Activated CD4-positive, alpha-beta memory T cell treated with anti-CD3 and anti-CD28 coated beads, Interleukin-2, amount 10 ng/mL, durations not matched to agents 7 days and 5 days (primary cell): ENCODE data around the gene SYT10. TPM values are rescaled to one million over a fixed set of nuclear protein-coding genes. Genes with fewer than 3 reads are reported as not detected.
"Not testable (repeated sequence)": the region's sequence is repeated elsewhere in the genome, so short reads cannot be mapped to it uniquely, and the experiment has no call there.

Source experiments
- CTCF ChIA-PET: fragments of 350-600 bp; sonication (Branson Sonifier 250); formaldehyde crosslinking; loops from one replicate; lab custom pipeline; 2021; ENCODE audit warnings: antibody characterized with exemption, inconsistent platforms; lab: Charles Lee
- POLR2A ChIA-PET: fragments of 350-600 bp; sonication (Branson Sonifier 250); formaldehyde crosslinking; loops from one replicate; lab custom pipeline; 2021; ENCODE audit warnings: antibody characterized with exemption; lab: Charles Lee
- DNase-seq: peaks from one replicate; pipeline ENCODE4 v3.0.0-alpha.2; 2020
- H3K27ac Mint-ChIP-seq: one replicate; pipeline ENCODE4 v1.8.0; 2021; ENCODE audit warnings: mild to moderate bottlenecking, mixed read lengths
- H3K27me3 Mint-ChIP-seq: one replicate; pipeline ENCODE4 v1.8.0; 2021; ENCODE audit warnings: mixed read lengths
- H3K36me3 Mint-ChIP-seq: one replicate; pipeline ENCODE4 v1.8.0; 2021; ENCODE audit warnings: low read depth, mixed read lengths
- H3K4me1 Mint-ChIP-seq: one replicate; pipeline ENCODE4 v1.8.0; 2021; ENCODE audit warnings: mixed read lengths
- H3K4me3 Mint-ChIP-seq: one replicate; pipeline ENCODE4 v1.8.0; 2021; ENCODE audit warnings: mild to moderate bottlenecking, mixed read lengths
- H3K9me3 Mint-ChIP-seq: one replicate; pipeline ENCODE4 v1.8.0; 2021; ENCODE audit warnings: mixed read lengths
- total RNA-seq, 2 experiments: library from RNA; stranded (reverse); gene quantifications; one replicate each; pipeline ENCODE4 v1.2.3, GENCODE V29; 2021

The SYT10 gene
- total RNA-seq, 2 experiments from 2014 or later = not detected

GRCh38 chr12:33432992-33433391, 6.6 kb downstream of the SYT10 start:
- Mint-ChIP-seq H3K4me3 (no peak overlapping the region), H3K27ac (no peak overlapping the region)
- POLR2A ChIA-PET = no interaction called here

DNA sequence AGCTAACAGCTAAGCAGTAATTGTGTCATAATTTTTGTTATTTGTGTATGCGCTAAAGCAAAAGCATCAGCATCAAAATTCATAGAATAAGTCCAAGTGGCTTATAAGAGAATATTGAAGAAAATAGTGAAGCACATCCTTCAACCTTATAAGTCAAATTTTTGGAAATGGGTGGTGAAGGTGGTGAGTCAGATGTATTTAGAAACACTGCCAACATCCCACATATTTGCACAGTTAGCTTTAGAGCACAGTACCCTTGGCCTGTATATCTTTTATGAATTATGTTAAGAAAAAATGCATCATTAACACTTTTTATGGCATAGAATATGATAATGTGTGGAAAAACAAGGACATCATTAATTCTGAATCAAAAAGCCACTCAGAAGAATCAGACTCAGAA, 8.0 kb downstream of the SYT10 start:
- no peak for DNase-seq
- no peaks in the 10 kb centered on the region for H3K4me1 Mint-ChIP-seq
- H3K27me3 Mint-ChIP-seq = no peaks in the 10 kb centered on the region
- no peaks in the 10 kb centered on the region for H3K36me3 Mint-ChIP-seq
- H3K27ac Mint-ChIP-seq = no peak overlapping the region
- no peak overlapping the region for H3K4me3 Mint-ChIP-seq
- CTCF ChIA-PET = no interaction called here
- POLR2A ChIA-PET = no interaction called here
- H3K9me3 Mint-ChIP-seq = no peaks in the 10 kb centered on the region

More at GRCh38 chr12:33432992-33433391, 6.6 kb downstream of the SYT10 start:
- CTCF ChIA-PET = no interaction called here
- no peak for DNase-seq
- Mint-ChIP-seq H3K4me1 (no peaks in the 10 kb centered on the region), H3K27me3 (peaks cover 6% of the 10 kb centered on the region), H3K36me3 (no peaks in the 10 kb centered on the region), H3K9me3 (no peaks in the 10 kb centered on the region)

DNA sequence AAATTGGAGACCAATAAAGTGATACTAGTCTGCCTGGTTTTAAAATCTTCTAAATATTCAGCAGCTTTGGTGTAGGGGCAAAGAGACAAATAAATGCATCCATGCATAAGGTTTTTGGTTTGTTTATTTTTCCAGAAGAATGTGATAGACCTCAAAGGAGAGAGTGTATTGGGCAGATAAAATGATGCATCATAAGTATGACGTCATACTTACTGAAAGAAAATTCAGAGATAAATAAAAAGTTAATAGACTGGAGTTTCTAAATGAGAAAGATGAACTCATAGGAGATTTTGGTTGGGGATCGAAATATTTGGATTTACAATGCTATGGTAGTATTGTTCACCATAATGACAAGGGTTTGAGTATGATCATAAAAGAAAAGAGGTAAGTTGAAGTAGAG, 10.2 kb downstream of the SYT10 start:
- no peaks in the 10 kb centered on the region for H3K36me3 Mint-ChIP-seq
- H3K9me3 Mint-ChIP-seq = no peaks in the 10 kb centered on the region
- POLR2A ChIA-PET = no interaction called here
- H3K4me3 Mint-ChIP-seq = no peak overlapping the region
- H3K27ac Mint-ChIP-seq = no peak overlapping the region
- CTCF ChIA-PET = no interaction called here
- no peaks in the 10 kb centered on the region for H3K4me1 Mint-ChIP-seq
- no peaks in the 10 kb centered on the region for H3K27me3 Mint-ChIP-seq
- DNase-seq = no peak

GRCh38 chr12:33427071-33427470, 12.5 kb downstream of the SYT10 start:
- Mint-ChIP-seq H3K9me3 (no peaks in the 10 kb centered on the region), H3K4me3 (no peak overlapping the region), H3K27ac (no peak overlapping the region), H3K36me3 (no peaks in the 10 kb centered on the region), H3K4me1 (no peaks in the 10 kb centered on the region), H3K27me3 (no peaks in the 10 kb centered on the region)
- ChIA-PET CTCF (no interaction called here), POLR2A (no interaction called here)
- DNase-seq = no peak

DNA sequence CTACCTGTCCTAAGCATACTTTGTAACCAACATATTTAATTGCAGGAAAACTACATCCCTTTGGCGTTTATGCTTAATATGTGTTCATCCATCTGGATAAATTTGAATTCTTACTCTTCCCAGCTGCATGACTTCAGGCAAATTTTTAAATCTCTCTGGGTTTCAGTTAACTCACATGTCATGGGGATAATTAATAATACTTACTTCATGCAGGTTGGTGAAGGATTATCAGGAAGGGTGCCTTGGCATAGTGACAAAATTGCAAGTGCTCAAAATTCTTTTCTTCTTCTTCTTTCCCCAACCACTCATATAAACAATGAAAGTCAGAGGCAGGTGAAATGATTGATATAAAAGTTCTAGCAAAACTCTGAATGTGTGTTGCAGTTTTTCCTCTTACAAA, 15.9 kb downstream of the SYT10 start:
- Mint-ChIP-seq H3K27ac (no peak overlapping the region), H3K27me3 (no peaks in the 10 kb centered on the region), H3K36me3 (no peaks in the 10 kb centered on the region), H3K4me1 (no peaks in the 10 kb centered on the region), H3K9me3 (no peaks in the 10 kb centered on the region), H3K4me3 (no peak overlapping the region)
- no peak for DNase-seq
- ChIA-PET CTCF (no interaction called here), POLR2A (no interaction called here)

- H3K4me1 Mint-ChIP-seq, DNase-seq, H3K36me3 Mint-ChIP-seq, H3K27me3 Mint-ChIP-seq, CTCF ChIA-PET, H3K4me3 Mint-ChIP-seq, POLR2A ChIA-PET, H3K27ac Mint-ChIP-seq, H3K9me3 Mint-ChIP-seq: not testable (repeated sequence)
Observed at GRCh38 chr12:33412410-33412809, 27.2 kb downstream of the SYT10 start.

DNA sequence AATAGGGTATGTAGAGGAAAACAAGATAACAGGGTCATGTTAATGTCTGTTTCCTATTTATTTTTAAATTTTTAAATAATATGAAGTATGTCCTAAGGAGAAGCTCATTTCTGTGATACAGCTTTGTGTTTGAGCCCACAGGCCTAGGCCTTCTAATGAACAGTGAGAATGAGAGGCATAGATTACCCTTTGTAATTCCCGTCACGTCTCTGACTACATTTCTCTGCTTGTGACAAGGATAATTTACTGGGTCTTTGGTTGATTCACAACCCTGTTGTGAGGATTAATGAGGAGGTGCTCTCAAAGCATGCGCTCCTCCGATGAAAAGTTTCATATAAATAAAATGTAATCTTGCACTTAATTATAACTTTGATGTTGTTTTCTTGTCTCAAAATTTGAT, 56.1 kb downstream of the SYT10 start:
- Mint-ChIP-seq H3K27me3 (no peaks in the 10 kb centered on the region), H3K4me1 (no peaks in the 10 kb centered on the region), H3K9me3 (no peaks in the 10 kb centered on the region), H3K36me3 (no peaks in the 10 kb centered on the region), H3K27ac (no peak overlapping the region), H3K4me3 (no peak overlapping the region)
- POLR2A ChIA-PET = no interaction called here
- DNase-seq = no peak
- CTCF ChIA-PET = no interaction called here

- no peak overlapping the region for H3K27ac Mint-ChIP-seq
- H3K27me3 Mint-ChIP-seq = no peaks in the 10 kb centered on the region
- DNase-seq = no peak
- no peak overlapping the region for H3K4me3 Mint-ChIP-seq
- ChIA-PET CTCF (no interaction called here), POLR2A (no interaction called here)
- H3K4me1 Mint-ChIP-seq = no peaks in the 10 kb centered on the region
- H3K36me3 Mint-ChIP-seq = no peaks in the 10 kb centered on the region
- H3K9me3 Mint-ChIP-seq = no peaks in the 10 kb centered on the region
Observed at GRCh38 chr12:33376153-33376552, 63.5 kb downstream of the SYT10 start.

DNA sequence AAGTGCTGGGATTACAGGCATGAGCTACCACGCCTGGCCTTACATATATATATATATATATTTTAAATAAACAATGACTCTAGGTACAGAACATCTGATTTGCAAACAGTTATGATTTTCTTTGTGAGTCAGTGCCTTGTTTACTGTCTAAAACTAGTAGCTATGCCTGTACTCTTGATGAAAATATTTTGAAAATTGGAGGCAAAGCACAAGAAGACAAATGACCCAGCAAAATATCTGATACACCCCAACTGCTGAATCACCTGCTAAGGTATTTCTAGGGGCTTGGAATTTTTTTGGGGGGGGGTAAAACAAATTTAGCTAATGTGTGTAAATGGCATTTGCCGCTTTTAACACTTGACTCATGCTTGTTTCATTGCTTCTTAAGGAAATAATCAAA, 69.3 kb downstream of the SYT10 start:
- no peaks in the 10 kb centered on the region for H3K36me3 Mint-ChIP-seq
- DNase-seq = no peak
- H3K27me3 Mint-ChIP-seq = no peaks in the 10 kb centered on the region
- no peaks in the 10 kb centered on the region for H3K9me3 Mint-ChIP-seq
- ChIA-PET POLR2A (no interaction called here), CTCF (no interaction called here)
- H3K27ac Mint-ChIP-seq = no peak overlapping the region
- no peak overlapping the region for H3K4me3 Mint-ChIP-seq
- no peaks in the 10 kb centered on the region for H3K4me1 Mint-ChIP-seq

- Mint-ChIP-seq H3K9me3 (peaks cover 4% of the 10 kb centered on the region), H3K4me3 (no peak overlapping the region), H3K36me3 (no peaks in the 10 kb centered on the region), H3K4me1 (no peaks in the 10 kb centered on the region), H3K27ac (no peak overlapping the region), H3K27me3 (no peaks in the 10 kb centered on the region)
- no peak for DNase-seq
- CTCF ChIA-PET = no interaction called here
- POLR2A ChIA-PET = no interaction called here
Observed at GRCh38 chr12:33357181-33357580, 82.4 kb downstream of the SYT10 start.

DNA sequence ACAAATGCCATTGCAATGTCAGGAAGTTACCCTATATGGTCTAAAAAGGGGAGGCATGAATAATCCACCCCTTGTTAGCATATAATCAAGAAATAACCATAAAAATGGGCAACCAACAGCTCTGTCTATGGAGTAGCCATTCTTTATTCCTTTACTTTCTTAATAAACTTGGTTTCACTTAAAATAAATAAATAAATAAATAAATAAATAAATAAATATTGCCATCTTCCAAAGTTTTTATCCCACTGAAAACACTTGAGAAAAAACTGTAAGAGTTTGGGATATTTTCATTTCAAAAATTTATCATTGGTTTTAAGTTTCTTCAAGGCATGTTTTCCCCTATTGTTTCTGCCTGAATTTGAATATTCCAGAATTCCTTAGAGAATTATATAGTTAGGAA, 89.8 kb downstream of the SYT10 start:
- DNase-seq = no peak
- Mint-ChIP-seq H3K36me3 (no peaks in the 10 kb centered on the region), H3K9me3 (peaks cover 2% of the 10 kb centered on the region), H3K27me3 (no peaks in the 10 kb centered on the region), H3K4me3 (no peak overlapping the region), H3K27ac (no peak overlapping the region), H3K4me1 (no peaks in the 10 kb centered on the region)
- ChIA-PET POLR2A (no interaction called here), CTCF (no interaction called here)

- H3K4me1 Mint-ChIP-seq, CTCF ChIA-PET, H3K27ac Mint-ChIP-seq, H3K27me3 Mint-ChIP-seq, H3K4me3 Mint-ChIP-seq, DNase-seq, H3K9me3 Mint-ChIP-seq, H3K36me3 Mint-ChIP-seq, POLR2A ChIA-PET: not testable (repeated sequence)
Observed at GRCh38 chr12:33331961-33332398, 107.6 kb downstream of the SYT10 start.

DNA sequence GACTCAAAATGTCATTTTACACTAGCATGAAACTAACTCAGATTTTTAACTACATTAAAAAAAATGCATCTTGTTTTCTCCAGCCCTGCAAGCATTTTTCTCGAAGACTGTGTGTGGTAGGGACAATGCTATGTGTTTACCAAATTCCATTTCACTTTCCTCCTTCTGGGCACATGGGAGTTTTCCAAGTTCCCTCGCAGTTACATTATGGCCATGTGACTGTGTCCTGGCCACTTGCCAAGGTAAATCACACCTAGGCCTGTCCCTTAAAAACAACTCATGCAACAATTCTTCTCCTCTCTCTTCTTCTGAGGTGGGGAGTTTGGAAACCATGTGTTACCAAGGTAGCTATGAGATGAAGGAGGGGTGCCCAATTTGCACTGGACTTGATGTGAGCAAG, 108.7 kb downstream of the SYT10 start:
- H3K27ac Mint-ChIP-seq = no peak overlapping the region
- H3K9me3 Mint-ChIP-seq = no peaks in the 10 kb centered on the region
- CTCF ChIA-PET = no interaction called here
- no peak overlapping the region for H3K4me3 Mint-ChIP-seq
- H3K4me1 Mint-ChIP-seq = no peaks in the 10 kb centered on the region
- H3K27me3 Mint-ChIP-seq = no peaks in the 10 kb centered on the region
- POLR2A ChIA-PET = no interaction called here
- no peaks in the 10 kb centered on the region for H3K36me3 Mint-ChIP-seq
- DNase-seq = no peak
